Smooth muscle cell (in vitro differentiated cells): Measurements from ENCODE around the gene APPL2. TPM values are rescaled to one million over a fixed set of nuclear protein-coding genes. Genes with fewer than 3 reads are reported as not detected.

Experiments
- DNase-seq: peaks from one replicate; lab custom pipeline; 2025; ENCODE audit not compliant: unreplicated experiment; lab: John Stamatoyannopoulos, UW
- H2AFZ ChIP-seq: fragments of 200-600 bp; sonication (generic); 2 replicates; pipeline ENCODE4 v1.6.0; 2016; ENCODE audit warnings: antibody characterized with exemption, low read depth, mild to moderate bottlenecking
- H3F3A ChIP-seq: fragments of 200-600 bp; sonication (generic); 2 replicates; pipeline ENCODE4 v1.6.0; 2017; ENCODE audit warnings: antibody characterized with exemption, low read depth
- H3K27ac ChIP-seq: fragments of 200-600 bp; sonication (generic); 2 replicates; pipeline ENCODE4 v1.5.1; 2016; ENCODE audit warnings: low read depth, mild to moderate bottlenecking
- H3K27me3 ChIP-seq: fragments of 200-600 bp; sonication (generic); 2 replicates; pipeline ENCODE4 v1.6.1; 2016; ENCODE audit warnings: low read depth, mild to moderate bottlenecking
- H3K36me3 ChIP-seq: fragments of 200-600 bp; sonication (generic); 2 replicates; pipeline ENCODE4 v1.5.1; 2016; ENCODE audit warnings: low read depth
- H3K4me1 ChIP-seq: fragments of 200-600 bp; sonication (generic); 2 replicates; pipeline ENCODE4 v1.5.1; 2016; ENCODE audit warnings: low read depth
- H3K4me2 ChIP-seq: fragments of 200-600 bp; sonication (generic); 2 replicates; pipeline ENCODE4 v1.6.0; 2016; ENCODE audit warnings: mild to moderate bottlenecking
- H3K4me3 ChIP-seq: fragments of 200-600 bp; sonication (generic); 2 replicates; pipeline ENCODE4 v1.5.1; 2016; ENCODE audit warnings: mild to moderate bottlenecking
- H3K79me2 ChIP-seq: fragments of 200-600 bp; sonication (generic); 2 replicates; pipeline ENCODE4 v1.6.0; 2016; ENCODE audit warnings: low read depth, mild to moderate bottlenecking
- H3K9ac ChIP-seq: fragments of 200-600 bp; sonication (generic); 2 replicates; pipeline ENCODE4 v1.6.0; 2016; ENCODE audit warnings: low read depth
- H3K9me3 ChIP-seq: fragments of 200-600 bp; sonication (generic); replicated peaks from 2 replicates; pipeline ENCODE4 v1.5.1; 2016; ENCODE audit warnings: low read depth
- H4K20me1 ChIP-seq: fragments of 200-600 bp; sonication (generic); 2 replicates; pipeline ENCODE4 v1.6.0; 2016; ENCODE audit warnings: low read depth
- WGBS: methylation state at CpG from one replicate; pipeline ENCODE4 v1.1.7; 2016; ENCODE audit warnings: low lambda C conversion rate; 5-methylcytosine and 5-hydroxymethylcytosine counted together
- polyA plus RNA-seq: library from polyadenylated mRNA; unstranded; fragments of >200 nt; fragmentation: Nextera tagmentation; extraction: Ambion mirVana; gene quantifications from 2 replicates; pipeline ENCODE4 v1.2.1, GENCODE V29; 2016
- total RNA-seq: library from RNA; depleted of rRNA; stranded (reverse); fragments of >200 nt; gene quantifications from 2 replicates; pipeline ENCODE4 v1.2.3, GENCODE V29; 2014
- TF ChIP-seq, protein P1 (sequence below): fragments of 200-600 bp; sonication (generic); IDR thresholded peaks from 2 replicates; pipeline ENCODE4 v1.5.1; 2017; ENCODE audit warnings: borderline replicate concordance, mild to moderate bottlenecking, antibody characterized with exemption; ENCODE audit not compliant: insufficient read depth, poor library complexity, severe bottlenecking

APPL2 gene
- total and polyA plus RNA-seq, 2 experiments from 2014 or later: 19.8 to 22.4 TPM

- no peaks in the 10 kb centered on the region for H3K27me3 ChIP-seq
- WGBS: 96% methylated on average over 5 of the region's 5 CpGs
- H4K20me1 ChIP-seq: peaks cover 40% of the 10 kb centered on the region
- H3F3A ChIP-seq: no peaks in the 10 kb centered on the region
- H3K9me3 ChIP-seq: no peaks in the 10 kb centered on the region
- peak overlapping the region; percentile 61 for H3K27ac ChIP-seq
- no peaks in the 10 kb centered on the region for H3K4me1 ChIP-seq
- no peak overlapping the region for H3K4me2 ChIP-seq
- H3K4me3 ChIP-seq: no peak overlapping the region
- H3K79me2 ChIP-seq: peaks cover 22% of the 10 kb centered on the region
- DNase-seq: no peak
- peaks cover 4% of the 10 kb centered on the region for H3K36me3 ChIP-seq
- peak overlapping the region; percentile 10 for H3K9ac ChIP-seq
- TF ChIP-seq, protein P1, sequence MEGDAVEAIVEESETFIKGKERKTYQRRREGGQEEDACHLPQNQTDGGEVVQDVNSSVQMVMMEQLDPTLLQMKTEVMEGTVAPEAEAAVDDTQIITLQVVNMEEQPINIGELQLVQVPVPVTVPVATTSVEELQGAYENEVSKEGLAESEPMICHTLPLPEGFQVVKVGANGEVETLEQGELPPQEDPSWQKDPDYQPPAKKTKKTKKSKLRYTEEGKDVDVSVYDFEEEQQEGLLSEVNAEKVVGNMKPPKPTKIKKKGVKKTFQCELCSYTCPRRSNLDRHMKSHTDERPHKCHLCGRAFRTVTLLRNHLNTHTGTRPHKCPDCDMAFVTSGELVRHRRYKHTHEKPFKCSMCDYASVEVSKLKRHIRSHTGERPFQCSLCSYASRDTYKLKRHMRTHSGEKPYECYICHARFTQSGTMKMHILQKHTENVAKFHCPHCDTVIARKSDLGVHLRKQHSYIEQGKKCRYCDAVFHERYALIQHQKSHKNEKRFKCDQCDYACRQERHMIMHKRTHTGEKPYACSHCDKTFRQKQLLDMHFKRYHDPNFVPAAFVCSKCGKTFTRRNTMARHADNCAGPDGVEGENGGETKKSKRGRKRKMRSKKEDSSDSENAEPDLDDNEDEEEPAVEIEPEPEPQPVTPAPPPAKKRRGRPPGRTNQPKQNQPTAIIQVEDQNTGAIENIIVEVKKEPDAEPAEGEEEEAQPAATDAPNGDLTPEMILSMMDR: no peak
- H2AFZ ChIP-seq: no peak overlapping the region
Measured at GRCh38 chr12:105225505-105226015, 10.4 kb downstream of the APPL2 start.

GRCh38 chr12:105224399-105224798 lies 11.6 kb downstream of the APPL2 start:
- Histone ChIP-seq H3K79me2 (peaks cover 17% of the 10 kb centered on the region), H3K9me3 (no peaks in the 10 kb centered on the region), H3F3A (no peaks in the 10 kb centered on the region), H4K20me1 (peaks cover 50% of the 10 kb centered on the region), H3K36me3 (peaks cover 4% of the 10 kb centered on the region), H3K4me1 (no peaks in the 10 kb centered on the region), H3K27ac (no peak overlapping the region), H3K9ac (no peak overlapping the region), H2AFZ (no peak overlapping the region), H3K4me2 (no peak overlapping the region), H3K27me3 (no peaks in the 10 kb centered on the region), H3K4me3 (no peak overlapping the region)
- TF ChIP-seq, protein P1: no peak
- DNase-seq: no peak
- 99% methylated on average over 4 of the region's 4 CpGs for WGBS

DNA sequence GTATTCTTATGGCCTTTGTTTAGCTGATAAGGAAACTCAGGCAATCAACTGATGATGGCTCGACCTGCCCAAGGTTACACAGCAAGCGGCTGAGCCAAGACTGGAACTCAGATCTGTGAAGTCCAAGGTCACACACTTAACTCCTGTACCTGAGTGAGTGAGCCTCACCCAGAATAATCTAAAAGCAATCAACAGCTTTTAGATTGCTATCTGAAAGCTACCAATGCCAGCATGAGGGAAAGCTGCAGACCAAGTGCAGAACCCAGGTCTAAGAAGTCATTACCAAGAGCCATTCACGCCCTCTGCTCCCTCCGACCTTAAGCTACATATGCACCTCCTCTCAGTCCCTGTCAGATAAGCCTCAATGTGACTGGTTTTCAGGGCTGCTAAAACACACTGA lies 12.1 kb downstream of the APPL2 start:
- Histone ChIP-seq H3K4me3 (no peak overlapping the region), H3K79me2 (peaks cover 17% of the 10 kb centered on the region), H3K9me3 (no peaks in the 10 kb centered on the region), H3F3A (no peaks in the 10 kb centered on the region), H4K20me1 (peaks cover 55% of the 10 kb centered on the region), H3K4me1 (no peaks in the 10 kb centered on the region), H3K27ac (no peak overlapping the region), H3K36me3 (peaks cover 4% of the 10 kb centered on the region), H3K9ac (no peak overlapping the region), H3K4me2 (no peak overlapping the region), H2AFZ (no peak overlapping the region), H3K27me3 (no peaks in the 10 kb centered on the region)
- TF ChIP-seq, protein P1: no peak
- DNase-seq: no peak
- WGBS: 93% methylated on average over 4 of the region's 4 CpGs

DNA sequence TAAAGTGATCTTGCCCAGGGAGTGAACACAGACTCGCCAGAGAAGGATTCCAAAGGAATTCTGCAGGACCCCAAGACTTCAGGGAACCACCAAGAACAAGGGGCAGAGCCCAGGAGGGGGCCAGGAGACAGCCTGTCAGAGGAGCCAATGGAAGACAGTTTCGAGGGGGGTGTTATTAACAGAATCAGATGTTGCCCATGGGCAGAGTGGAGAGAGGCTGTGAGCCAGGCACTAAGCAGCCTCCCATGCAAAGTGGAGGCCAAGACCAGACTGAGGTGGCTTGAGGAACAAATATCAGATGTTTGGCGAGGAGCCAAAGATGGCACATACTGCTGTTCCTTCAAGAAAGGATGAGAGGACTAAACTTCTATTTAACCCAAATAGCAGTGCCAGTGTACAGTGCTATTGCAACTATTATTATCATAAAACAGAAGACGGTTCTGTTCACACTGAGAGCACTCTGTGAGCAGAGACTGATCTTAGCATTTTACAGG lies 12.6 kb downstream of the APPL2 start:
- Histone ChIP-seq H4K20me1 (peaks cover 60% of the 10 kb centered on the region), H3K27ac (peak overlapping the region; percentile 17), H2AFZ (no peak overlapping the region), H3K27me3 (no peaks in the 10 kb centered on the region), H3K4me3 (no peak overlapping the region), H3K4me2 (peak overlapping the region; percentile 35), H3K9ac (peak overlapping the region; percentile 19), H3F3A (no peaks in the 10 kb centered on the region), H3K79me2 (peaks cover 17% of the 10 kb centered on the region), H3K36me3 (peaks cover 4% of the 10 kb centered on the region), H3K4me1 (no peaks in the 10 kb centered on the region), H3K9me3 (no peaks in the 10 kb centered on the region)
- TF ChIP-seq, protein P1: no peak
- no peak for DNase-seq
- 92% methylated on average over 4 of the region's 4 CpGs for WGBS
